ENCODE measurements around the gene ABCC8.

- TF ChIP-seq POLR2A (IDR thresholded peaks at IDR 0.05; ENCODE audit: control extremely low read depth in 1 of 2, low read depth in 2 of 2, low read length in 2 of 2): no peak
- no peak for TF ChIP-seq POLR2AphosphoS5 (IDR thresholded peaks at IDR 0.05; ENCODE audit: low read depth, low read length)
- no peak for TF ChIP-seq EZH2 (IDR thresholded peaks at IDR 0.05; ENCODE audit: low read depth, low read length, severe bottlenecking)
- TF ChIP-seq USF2 (IDR thresholded peaks at IDR 0.05; ENCODE audit: low read length): no peak
- no peak for TF ChIP-seq CBX8 (IDR thresholded peaks at IDR 0.05; ENCODE audit: borderline replicate concordance, low read depth, low read length)
- TF ChIP-seq CTCF (IDR thresholded peaks at IDR 0.05; ENCODE audit: control extremely low read depth in 1 of 3, insufficient read depth in 1 of 3, low read depth in 1 of 3, low read length in 3 of 3): no peak; a peak in 1 of 4 replicates
- TF ChIP-seq CEBPB (IDR thresholded peaks at IDR 0.05; ENCODE audit: low read depth, low read length): no peak
Measured at GRCh38 chr11:17412488-17413180, 64.0 kb downstream of the ABCC8 start.
